ENCODE data around the gene HOXB4. TPM values are rescaled to one million over a fixed set of nuclear protein-coding genes. Genes with fewer than 3 reads are reported as not detected.

HOXB4 gene
- total and polyA plus RNA-seq, 2 of the 4 experiments (the other 2 are of a cell fraction), result 2.0 to 8.5 TPM

DNA sequence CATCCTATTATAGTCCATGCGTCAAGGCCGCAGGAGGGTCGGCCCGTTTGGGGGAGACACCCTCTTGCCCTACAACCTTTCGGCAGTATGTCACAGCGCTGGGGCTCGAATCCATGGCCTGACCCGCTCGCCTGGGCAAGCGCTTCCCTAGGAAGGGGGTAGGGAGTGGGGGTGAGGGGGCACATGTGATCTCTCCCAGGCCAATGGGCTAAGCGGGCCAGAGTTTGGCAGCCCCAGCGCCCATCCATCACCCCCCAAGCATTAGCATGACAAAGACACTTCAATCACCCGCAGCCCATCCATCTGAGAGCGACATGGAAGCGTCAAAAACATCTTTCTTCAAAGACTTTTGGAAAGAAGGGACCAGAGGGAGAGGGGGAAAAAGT lies 47.3 kb downstream of the HOXB4 start, which contains the start of gene HOXB1:
TSS of gene HOXB1 (minus strand) at position 125 of the 386 bp plus-strand sequence. CDS start at position 18, 107 bp downstream.
- no peaks in the 10 kb centered on the region for H3K36me3 ChIP-seq (ENCODE audit: control insufficient read depth, insufficient read depth, low read length)
- in situ Hi-C loops (cut with MboI; ENCODE audit: low sequenced_read_pairs) (no loop called here), intact Hi-C loops (cut with micrococcal nuclease) (no loop called here), dilution Hi-C loops (cut with HindIII; ENCODE audit: low sequenced_read_pairs, unreplicated experiment) (no loop called here)
- H2BK120ac ChIP-seq (ENCODE audit: low read depth, low read length), result no peak within 1 kb of the TSS
- H3K4ac ChIP-seq (ENCODE audit: low read depth, low read length), result no peak within 1 kb of the TSS
- POLR2A ChIA-PET (ENCODE audit: unreplicated experiment), result no interaction called here
- H3K4me1 ChIP-seq (ENCODE audit: control insufficient read depth, insufficient read depth, low read length), result no peaks in the 10 kb centered on the region
- BruUV-seq (replicated peaks), result no TSS peak
- no peak within 1 kb of the TSS for H3K18ac ChIP-seq (ENCODE audit: low read depth, low read length)
- no peaks in the 10 kb centered on the region for H4K20me1 ChIP-seq (ENCODE audit: insufficient read depth, low read length)
- H3K14ac ChIP-seq (replicated peaks; ENCODE audit: low read depth, low read length), result no peak within 1 kb of the TSS
- H3K56ac ChIP-seq (ENCODE audit: extremely low read depth, insufficient read depth, low read length), result no peak within 1 kb of the TSS
- H3K27ac ChIP-seq (ENCODE audit: insufficient read depth, low read length), result no peak within 1 kb of the TSS
- CTCF ChIA-PET, result no interaction called here
- H4K5ac ChIP-seq (ENCODE audit: low read depth, low read length), result no peak within 1 kb of the TSS
- no peak within 1 kb of the TSS for H3K23ac ChIP-seq (ENCODE audit: low read depth, low read length)
- no peaks in the 10 kb centered on the region for H3K9me1 ChIP-seq (ENCODE audit: insufficient read depth, low read length)
- no peak within 1 kb of the TSS for H2BK20ac ChIP-seq (ENCODE audit: low read depth, low read length)
- ATAC-seq (ENCODE audit: low read depth) (no peak), DNase-seq (no peak)
- peak within 1 kb of the TSS; percentile 16; the same call in 1 of the 2 replicates for H2AK5ac ChIP-seq (ENCODE audit: low read depth, low read length)
- H4K91ac ChIP-seq (ENCODE audit: insufficient read depth, low read depth, low read length), result no peak within 1 kb of the TSS
- no peak within 1 kb of the TSS for H2AK9ac ChIP-seq (replicated peaks; ENCODE audit: low read depth, low read length, poor library complexity)
- WGBS, 2 experiments (ENCODE audit: extremely low coverage in 2 of 2, insufficient read length in 1 of 2), result no CpG with 5 or more reads among the region's 15 CpGs
- H3K4me3 ChIP-seq (ENCODE audit: insufficient read depth, low read depth, low read length), result no peak within 1 kb of the TSS
- peaks cover 17% of the 10 kb centered on the region for H3K27me3 ChIP-seq (ENCODE audit: control insufficient read depth, insufficient read depth, low read length)
- H2AFZ ChIP-seq (replicated peaks; ENCODE audit: low read length, poor library complexity), result peak within 1 kb of the TSS; percentile 21
- H3K4me2 ChIP-seq (ENCODE audit: low read depth, low read length), result no peak within 1 kb of the TSS
- H2BK15ac ChIP-seq (ENCODE audit: low read depth, low read length), result no peak within 1 kb of the TSS
- no peak within 1 kb of the TSS for H3K9ac ChIP-seq (ENCODE audit: low read depth, low read length)
- no peaks in the 10 kb centered on the region for H3K9me3 ChIP-seq (ENCODE audit: control insufficient read depth, insufficient read depth, low read length)
- H3K79me1 ChIP-seq (ENCODE audit: low read depth in 1 of 2, low read length in 2 of 2), result no peaks in the 10 kb centered on the region
- H2BK5ac ChIP-seq (ENCODE audit: low read depth, low read length, poor library complexity, severe bottlenecking), result no peak within 1 kb of the TSS
- TF ChIP-seq, protein P1, sequence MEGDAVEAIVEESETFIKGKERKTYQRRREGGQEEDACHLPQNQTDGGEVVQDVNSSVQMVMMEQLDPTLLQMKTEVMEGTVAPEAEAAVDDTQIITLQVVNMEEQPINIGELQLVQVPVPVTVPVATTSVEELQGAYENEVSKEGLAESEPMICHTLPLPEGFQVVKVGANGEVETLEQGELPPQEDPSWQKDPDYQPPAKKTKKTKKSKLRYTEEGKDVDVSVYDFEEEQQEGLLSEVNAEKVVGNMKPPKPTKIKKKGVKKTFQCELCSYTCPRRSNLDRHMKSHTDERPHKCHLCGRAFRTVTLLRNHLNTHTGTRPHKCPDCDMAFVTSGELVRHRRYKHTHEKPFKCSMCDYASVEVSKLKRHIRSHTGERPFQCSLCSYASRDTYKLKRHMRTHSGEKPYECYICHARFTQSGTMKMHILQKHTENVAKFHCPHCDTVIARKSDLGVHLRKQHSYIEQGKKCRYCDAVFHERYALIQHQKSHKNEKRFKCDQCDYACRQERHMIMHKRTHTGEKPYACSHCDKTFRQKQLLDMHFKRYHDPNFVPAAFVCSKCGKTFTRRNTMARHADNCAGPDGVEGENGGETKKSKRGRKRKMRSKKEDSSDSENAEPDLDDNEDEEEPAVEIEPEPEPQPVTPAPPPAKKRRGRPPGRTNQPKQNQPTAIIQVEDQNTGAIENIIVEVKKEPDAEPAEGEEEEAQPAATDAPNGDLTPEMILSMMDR (conservative IDR thresholded peaks at IDR 0.05; ENCODE audit: low read depth, low read length), result no peak
- no peak within 1 kb of the TSS for H4K8ac ChIP-seq (ENCODE audit: low read depth in 2 of 2, low read length in 2 of 2)
